HepG2 (cell line): ENCODE data around the gene GRIK4. TPM values are rescaled to one million over a fixed set of nuclear protein-coding genes. Genes with fewer than 3 reads are reported as not detected.

Experiments used
- ATAC-seq: fragments of 200-7000 bp; cut with Tn5 transposase; 3 replicates; pipeline ENCODE4 v1.9.1; 2020; ENCODE audit warnings: mild to moderate bottlenecking, moderate library complexity
- BruUV-seq: library from RNA; stranded (reverse); fragments of 400-500 nt; replicated peaks from 2 replicates; lab custom pipeline; 2021; lab: Mats Ljungman, UMichigan
- CTCF ChIA-PET: fragments of 300-600 bp; formaldehyde crosslinking; extraction: SDS; loops from one replicate; lab custom pipeline; 2021; ENCODE audit warnings: low total read pairs, inconsistent platforms, low intra/inter-chr PET ratio; lab: Yijun Ruan, JAX
- POLR2A ChIA-PET: fragments of 350-600 bp; sonication (Branson Sonifier 250); formaldehyde crosslinking; loops from one replicate; lab custom pipeline; 2020; ENCODE audit warnings: antibody characterized with exemption, inconsistent platforms; lab: Yijun Ruan, JAX
- DNase-seq: peaks from one replicate; pipeline ENCODE4 v3.0.0-alpha.2; 2015; ENCODE audit warnings: low spot score
- FAIRE-seq: peaks from 3 replicates; lab custom pipeline; 2011; peaks lifted over from hg19 to GRCh38; lab: Jason Lieb, UNC
- H2AFZ ChIP-seq: one replicate; pipeline ENCODE4 v1.6.1; 2011; ENCODE audit warnings: low read length, inconsistent platforms
- H3K27ac ChIP-seq: fragments of 300-600 bp; 3 replicates; pipeline ENCODE4 v1.8.0; 2011; ENCODE audit warnings: mixed run types, mild to moderate bottlenecking, mixed read lengths, low read length, inconsistent platforms; ENCODE audit not compliant: insufficient read depth; ENCODE audit errors: extremely low read length
- H3K27me3 ChIP-seq, 2 experiments: fragments of 200-600 bp in 1 of 2; 2 replicates in 1 of 2; 3 replicates in 1 of 2; pipeline versions ENCODE4 v1.6.0 to v1.8.0; 2011; ENCODE audit warnings: low read length in 2 of 2, mild to moderate bottlenecking in 2 of 2, moderate library complexity in 2 of 2, inconsistent platforms in 1 of 2; ENCODE audit not compliant: insufficient read depth in 2 of 2, control insufficient read depth in 1 of 2
- H3K36me3 ChIP-seq, 2 experiments: fragments of 200-600 bp in 1 of 2; replicated peaks in 1 of 2; 2 replicates in 1 of 2; 3 replicates in 1 of 2; pipeline versions ENCODE4 v1.5.1 to v1.8.0; 2011; ENCODE audit warnings: low read length in 2 of 2, inconsistent platforms in 1 of 2; ENCODE audit not compliant: insufficient read depth in 2 of 2, control insufficient read depth in 1 of 2
- H3K4me1 ChIP-seq: 2 replicates; pipeline ENCODE4 v1.5.1; 2012; ENCODE audit warnings: low read length, inconsistent platforms; ENCODE audit not compliant: insufficient read depth
- H3K4me2 ChIP-seq: 2 replicates; pipeline ENCODE4 v1.6.0; 2011; ENCODE audit warnings: low read depth, low read length, inconsistent platforms
- H3K4me3 ChIP-seq, 3 experiments: fragments of 200-600 bp in 1 of 3; sonication (generic), shearing (Covaris generic) in 1 of 3; replicated peaks in 1 of 3; 2 replicates each; pipeline ENCODE4 v1.5.1; 2011 to 2016; ENCODE audit warnings: low read length in 3 of 3, inconsistent platforms in 2 of 3, low read depth in 2 of 3, mild to moderate bottlenecking in 2 of 3, control low read depth in 1 of 3, mixed read lengths in 1 of 3; ENCODE audit not compliant: insufficient read depth in 1 of 3
- H3K79me2 ChIP-seq: one replicate; pipeline ENCODE4 v1.6.1; 2011; ENCODE audit warnings: low read length, inconsistent platforms; ENCODE audit not compliant: insufficient read depth
- H3K9ac ChIP-seq: 2 replicates; pipeline ENCODE4 v1.6.0; 2011; ENCODE audit warnings: mild to moderate bottlenecking, low read depth, low read length, inconsistent platforms; ENCODE audit not compliant: insufficient read depth
- H3K9me3 ChIP-seq: 2 replicates; pipeline ENCODE4 v1.5.1; 2012; ENCODE audit warnings: mild to moderate bottlenecking, low read length
- H4K20me1 ChIP-seq: 2 replicates; pipeline ENCODE4 v1.6.0; 2011; ENCODE audit warnings: inconsistent platforms, mild to moderate bottlenecking, low read length, moderate library complexity; ENCODE audit not compliant: insufficient read depth
- EP300 ChIP-seq, 3 experiments: sonication (generic) in 1 of 3; formaldehyde crosslinking in 1 of 3; IDR thresholded peaks; 2 replicates each; pipeline versions ENCODE4 v1.5.1 to v1.6.1; 2011 to 2020; ENCODE audit warnings: low read depth in 2 of 3, low read length in 2 of 3, borderline replicate concordance in 1 of 3, improper control_type of control experiment in 1 of 3, mild to moderate bottlenecking in 1 of 3, missing genetic modification reagents in 1 of 3, moderate library complexity in 1 of 3
- RBM39 ChIP-seq: fragments of 200-400 bp; formaldehyde crosslinking; IDR thresholded peaks from one replicate; pipeline ENCODE4 v1.6.1; 2018; ENCODE audit warnings: antibody characterized with exemption, mild to moderate bottlenecking, low read depth, low read length; ENCODE audit not compliant: poor library complexity, severe bottlenecking
- TCF7L2 ChIP-seq: IDR thresholded peaks from 2 replicates; pipeline ENCODE4 v1.6.1; 2011; ENCODE audit warnings: mild to moderate bottlenecking, low read depth, low read length, moderate library complexity
- TSC22D2 ChIP-seq: sonication (generic); formaldehyde crosslinking; IDR thresholded peaks from 2 replicates; pipeline ENCODE4 v1.5.1; 2020; ENCODE audit warnings: missing genetic modification reagents, mild to moderate bottlenecking, borderline replicate concordance
- ZC3H4 ChIP-seq: sonication (generic); formaldehyde crosslinking; IDR thresholded peaks from 2 replicates; pipeline ENCODE4 v1.4.0; 2020; ENCODE audit warnings: missing genetic modification reagents, borderline replicate concordance
- ZFP62 ChIP-seq: sonication (generic); formaldehyde crosslinking; IDR thresholded peaks from 2 replicates; pipeline ENCODE4 v1.4.0; 2020; ENCODE audit warnings: missing genetic modification reagents
- ZNF549 ChIP-seq: sonication (generic); formaldehyde crosslinking; IDR thresholded peaks from 2 replicates; pipeline ENCODE4 v1.5.0; 2020; ENCODE audit warnings: missing genetic modification reagents
- ZNF703 ChIP-seq: sonication (generic); formaldehyde crosslinking; IDR thresholded peaks from 2 replicates; pipeline ENCODE4 v1.5.1; 2020; ENCODE audit warnings: missing genetic modification reagents, mild to moderate bottlenecking, moderate library complexity, borderline replicate concordance
- ZNF746 ChIP-seq: sonication (generic); formaldehyde crosslinking; IDR thresholded peaks from 2 replicates; pipeline ENCODE4 v1.8.0; 2022; ENCODE audit warnings: mild to moderate bottlenecking, missing genetic modification reagents
- WGBS: methylation state at CpG from one replicate; pipeline ENCODE4 v1.1.6; 2017; ENCODE audit warnings: low lambda C conversion rate; 5-methylcytosine and 5-hydroxymethylcytosine counted together
- in situ Hi-C: cut with HindIII; loops from 2 replicates; pipeline ENCODE4 v1.10.0; 2017; ENCODE audit warnings: low pct_unique_long_range_greater_than_20kb; ENCODE audit not compliant: extremely low pct_ligation_motif_present
- intact Hi-C: fragments of 100-400 bp; cut with micrococcal nuclease; formaldehyde crosslinking; loops from one replicate; pipeline ENCODE4 v1.10.0; 2022; ENCODE audit not compliant: unreplicated experiment
- polyA plus RNA-seq, 8 experiments: library from polyadenylated mRNA; depleted of rRNA in 3 of 8; stranded (reverse) in 7 of 8; unstranded in 1 of 8; fragments of >200 nt; fragmentation: Illumina TruSeq in 4 of 8; extraction: Trizol in 4 of 8; gene quantifications; 2 replicates each; pipeline versions ENCODE4 v1.2.1 to v1.2.3, GENCODE V29; 2011 to 2016; ENCODE audit warnings: low read depth in 4 of 8, missing spikeins in 1 of 8, mixed read lengths in 1 of 8; ENCODE audit not compliant: insufficient read depth in 1 of 8
- total RNA-seq, 5 experiments: library from RNA; depleted of rRNA; stranded (reverse); fragments of >200 nt; fragmentation: Illumina TruSeq; extraction: Trizol; gene quantifications; 2 replicates each; pipeline ENCODE4 v1.2.3, GENCODE V29; 2016; ENCODE audit warnings: low read depth in 1 of 5
- TF ChIP-seq, protein P1 (sequence below): sonication (generic); formaldehyde crosslinking; IDR thresholded peaks from 2 replicates; pipeline ENCODE4 v1.5.0; 2020; ENCODE audit warnings: missing genetic modification reagents, mild to moderate bottlenecking, borderline replicate concordance
- TF ChIP-seq, protein P2 (sequence below): sonication (generic); formaldehyde crosslinking; IDR thresholded peaks from 2 replicates; pipeline ENCODE4 v1.4.0; 2020; ENCODE audit warnings: missing genetic modification reagents, low read depth, mild to moderate bottlenecking, borderline replicate concordance
- TF ChIP-seq, protein P3 (sequence below): sonication (generic); formaldehyde crosslinking; IDR thresholded peaks from 2 replicates; pipeline ENCODE4; 2020; ENCODE audit warnings: missing genetic modification reagents, mild to moderate bottlenecking, borderline replicate concordance
- TF ChIP-seq, protein P4 (sequence below): sonication (generic); formaldehyde crosslinking; IDR thresholded peaks from 2 replicates; pipeline ENCODE4 v1.4.0; 2020; ENCODE audit warnings: missing genetic modification reagents, borderline replicate concordance

Gene GRIK4
- total and polyA plus RNA-seq, 2 of the 13 experiments (the other 11 are each of a cell fraction or from before 2014, with no cell fraction given), result 0.04 to 0.07 TPM

DNA sequence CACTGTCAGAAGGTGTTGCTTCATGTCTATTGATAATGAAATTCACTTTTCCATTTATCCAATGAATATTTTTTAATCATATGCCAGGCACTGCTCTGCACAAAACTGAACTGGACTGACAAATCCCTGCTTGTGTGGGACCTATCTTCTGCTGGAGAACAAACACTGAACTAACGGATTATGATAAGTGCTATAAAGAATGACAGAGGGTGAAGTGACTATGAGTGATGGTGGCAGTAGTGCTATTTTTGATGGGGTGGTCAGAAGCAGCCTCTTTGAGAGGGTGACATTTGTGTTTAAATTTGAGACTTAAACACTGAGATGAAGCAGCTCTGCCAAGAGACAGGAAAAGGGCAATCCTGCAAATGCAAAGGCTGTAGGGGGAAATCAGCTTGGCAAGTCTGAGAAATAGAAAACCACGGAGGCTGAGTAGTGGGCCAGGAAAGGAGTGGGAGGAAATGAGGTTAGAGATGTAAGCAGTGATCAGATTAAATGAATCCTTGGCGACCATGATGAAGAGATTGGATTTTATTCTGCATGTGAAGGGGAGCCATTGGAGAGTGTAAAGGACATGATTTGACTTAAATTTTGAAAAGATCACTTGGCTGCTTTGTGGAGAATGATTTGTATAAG lies 518.4 kb downstream of the GRIK4 start:
- H3K4me3 ChIP-seq, result no peak overlapping the region
- no peak overlapping the region for H3K9ac ChIP-seq
- intact Hi-C loops (no loop called here), in situ Hi-C loops (no loop called here)
- ATAC-seq, result no peak
- no TSS peak for BruUV-seq
- no peak for FAIRE-seq
- H3K9me3 ChIP-seq, result no peaks in the 10 kb centered on the region
- H3K27me3 ChIP-seq, result no peaks in the 10 kb centered on the region
- no peak overlapping the region for H3K4me2 ChIP-seq
- no peak for DNase-seq
- H3K4me1 ChIP-seq, result peaks cover 16% of the 10 kb centered on the region
- 94% methylated on average over 3 of the region's 3 CpGs for WGBS
- no peaks in the 10 kb centered on the region; the same call in 1 of the 2 replicates for H4K20me1 ChIP-seq
- H3K27ac ChIP-seq, result no peak overlapping the region
- TF ChIP-seq ZC3H4 (no peak), TCF7L2 (no peak), ZFP62 (CRISPR knock-in tag) (no peak), TSC22D2 (CRISPR knock-in tag) (no peak), EP300 (IDR thresholded peaks at IDR 0.05; ENCODE audit: low read depth in 2 of 2, low read length in 2 of 2) (no peak), EP300 (CRISPR knock-in tag; IDR thresholded peaks at IDR 0.05; ENCODE audit: borderline replicate concordance) (no peak), ZNF549 (CRISPR knock-in tag) (no peak), RBM39 (no peak), ZNF746 (CRISPR knock-in tag) (no peak), ZNF703 (no peak)
- TF ChIP-seq, protein P1, sequence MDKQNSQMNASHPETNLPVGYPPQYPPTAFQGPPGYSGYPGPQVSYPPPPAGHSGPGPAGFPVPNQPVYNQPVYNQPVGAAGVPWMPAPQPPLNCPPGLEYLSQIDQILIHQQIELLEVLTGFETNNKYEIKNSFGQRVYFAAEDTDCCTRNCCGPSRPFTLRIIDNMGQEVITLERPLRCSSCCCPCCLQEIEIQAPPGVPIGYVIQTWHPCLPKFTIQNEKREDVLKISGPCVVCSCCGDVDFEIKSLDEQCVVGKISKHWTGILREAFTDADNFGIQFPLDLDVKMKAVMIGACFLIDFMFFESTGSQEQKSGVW (CRISPR knock-in tag), result no peak
- TF ChIP-seq, protein P2, sequence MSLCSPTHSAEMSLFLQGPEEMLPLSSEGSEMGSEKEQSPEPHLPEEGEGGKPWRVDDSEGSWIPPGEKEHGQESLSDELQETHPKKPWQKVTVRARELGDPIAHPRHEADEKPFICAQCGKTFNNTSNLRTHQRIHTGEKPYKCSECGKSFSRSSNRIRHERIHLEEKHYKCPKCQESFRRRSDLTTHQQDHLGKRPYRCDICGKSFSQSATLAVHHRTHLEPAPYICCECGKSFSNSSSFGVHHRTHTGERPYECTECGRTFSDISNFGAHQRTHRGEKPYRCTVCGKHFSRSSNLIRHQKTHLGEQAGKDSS (CRISPR knock-in tag), result no peak
- TF ChIP-seq, protein P3, sequence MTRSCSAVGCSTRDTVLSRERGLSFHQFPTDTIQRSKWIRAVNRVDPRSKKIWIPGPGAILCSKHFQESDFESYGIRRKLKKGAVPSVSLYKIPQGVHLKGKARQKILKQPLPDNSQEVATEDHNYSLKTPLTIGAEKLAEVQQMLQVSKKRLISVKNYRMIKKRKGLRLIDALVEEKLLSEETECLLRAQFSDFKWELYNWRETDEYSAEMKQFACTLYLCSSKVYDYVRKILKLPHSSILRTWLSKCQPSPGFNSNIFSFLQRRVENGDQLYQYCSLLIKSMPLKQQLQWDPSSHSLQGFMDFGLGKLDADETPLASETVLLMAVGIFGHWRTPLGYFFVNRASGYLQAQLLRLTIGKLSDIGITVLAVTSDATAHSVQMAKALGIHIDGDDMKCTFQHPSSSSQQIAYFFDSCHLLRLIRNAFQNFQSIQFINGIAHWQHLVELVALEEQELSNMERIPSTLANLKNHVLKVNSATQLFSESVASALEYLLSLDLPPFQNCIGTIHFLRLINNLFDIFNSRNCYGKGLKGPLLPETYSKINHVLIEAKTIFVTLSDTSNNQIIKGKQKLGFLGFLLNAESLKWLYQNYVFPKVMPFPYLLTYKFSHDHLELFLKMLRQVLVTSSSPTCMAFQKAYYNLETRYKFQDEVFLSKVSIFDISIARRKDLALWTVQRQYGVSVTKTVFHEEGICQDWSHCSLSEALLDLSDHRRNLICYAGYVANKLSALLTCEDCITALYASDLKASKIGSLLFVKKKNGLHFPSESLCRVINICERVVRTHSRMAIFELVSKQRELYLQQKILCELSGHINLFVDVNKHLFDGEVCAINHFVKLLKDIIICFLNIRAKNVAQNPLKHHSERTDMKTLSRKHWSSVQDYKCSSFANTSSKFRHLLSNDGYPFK, result no peak
- TF ChIP-seq, protein P4, sequence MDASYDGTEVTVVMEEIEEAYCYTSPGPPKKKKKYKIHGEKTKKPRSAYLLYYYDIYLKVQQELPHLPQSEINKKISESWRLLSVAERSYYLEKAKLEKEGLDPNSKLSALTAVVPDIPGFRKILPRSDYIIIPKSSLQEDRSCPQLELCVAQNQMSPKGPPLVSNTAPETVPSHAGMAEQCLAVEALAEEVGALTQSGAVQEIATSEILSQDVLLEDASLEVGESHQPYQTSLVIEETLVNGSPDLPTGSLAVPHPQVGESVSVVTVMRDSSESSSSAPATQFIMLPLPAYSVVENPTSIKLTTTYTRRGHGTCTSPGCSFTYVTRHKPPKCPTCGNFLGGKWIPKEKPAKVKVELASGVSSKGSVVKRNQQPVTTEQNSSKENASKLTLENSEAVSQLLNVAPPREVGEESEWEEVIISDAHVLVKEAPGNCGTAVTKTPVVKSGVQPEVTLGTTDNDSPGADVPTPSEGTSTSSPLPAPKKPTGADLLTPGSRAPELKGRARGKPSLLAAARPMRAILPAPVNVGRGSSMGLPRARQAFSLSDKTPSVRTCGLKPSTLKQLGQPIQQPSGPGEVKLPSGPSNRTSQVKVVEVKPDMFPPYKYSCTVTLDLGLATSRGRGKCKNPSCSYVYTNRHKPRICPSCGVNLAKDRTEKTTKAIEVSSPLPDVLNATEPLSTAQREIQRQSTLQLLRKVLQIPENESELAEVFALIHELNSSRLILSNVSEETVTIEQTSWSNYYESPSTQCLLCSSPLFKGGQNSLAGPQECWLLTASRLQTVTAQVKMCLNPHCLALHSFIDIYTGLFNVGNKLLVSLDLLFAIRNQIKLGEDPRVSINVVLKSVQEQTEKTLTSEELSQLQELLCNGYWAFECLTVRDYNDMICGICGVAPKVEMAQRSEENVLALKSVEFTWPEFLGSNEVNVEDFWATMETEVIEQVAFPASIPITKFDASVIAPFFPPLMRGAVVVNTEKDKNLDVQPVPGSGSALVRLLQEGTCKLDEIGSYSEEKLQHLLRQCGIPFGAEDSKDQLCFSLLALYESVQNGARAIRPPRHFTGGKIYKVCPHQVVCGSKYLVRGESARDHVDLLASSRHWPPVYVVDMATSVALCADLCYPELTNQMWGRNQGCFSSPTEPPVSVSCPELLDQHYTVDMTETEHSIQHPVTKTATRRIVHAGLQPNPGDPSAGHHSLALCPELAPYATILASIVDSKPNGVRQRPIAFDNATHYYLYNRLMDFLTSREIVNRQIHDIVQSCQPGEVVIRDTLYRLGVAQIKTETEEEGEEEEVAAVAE (CRISPR knock-in tag), result no peak
- no peaks in the 10 kb centered on the region for H3K36me3 ChIP-seq
- POLR2A ChIA-PET, result no interaction called here
- H3K79me2 ChIP-seq, result peaks cover 18% of the 10 kb centered on the region
- H2AFZ ChIP-seq, result no peak overlapping the region
- CTCF ChIA-PET, result no interaction called here
